A673 (cell line): ENCODE data around the gene ZNF821.

Experiments
- CTCF ChIP-seq: fragments of 300-800, 200-600 bp; sonication (generic); conservative IDR thresholded peaks from 2 replicates; pipeline ENCODE4 v1.5.1; 2017; ENCODE audit warnings: low read depth, mild to moderate bottlenecking, antibody characterized with exemption, low read length, moderate library complexity, mixed read lengths
- EZH2 ChIP-seq: fragments of 200-600 bp; sonication (generic); IDR thresholded peaks from 2 replicates; pipeline ENCODE4 v1.6.1; 2017; ENCODE audit warnings: borderline replicate concordance, low read depth, mild to moderate bottlenecking, mixed read lengths, antibody characterized with exemption, low read length; ENCODE audit not compliant: poor library complexity, severe bottlenecking

- TF ChIP-seq CTCF (no peak), EZH2 (no peak)
These were observed 40.1 kb upstream of the ZNF821 start for GRCh38 chr16:71923941-71924690.
